Fibroblast of mammary gland (primary cell): ENCODE results near the gene FNBP1.
"Not testable (repeated sequence)": the region's sequence is repeated elsewhere in the genome, so short reads cannot be mapped to it uniquely, and the experiment has no call there.

ENCODE experiments used
- DNase-seq: peaks from one replicate; pipeline ENCODE4 v3.0.0-alpha.2; 2010; ENCODE audit warnings: low read depth
- H3K4me3 ChIP-seq: 2 replicates; pipeline ENCODE4 v1.5.1; 2011; ENCODE audit warnings: low read depth, mild to moderate bottlenecking, low read length, moderate library complexity; ENCODE audit not compliant: control insufficient read depth
- TF ChIP-seq, protein P1 (sequence below): conservative IDR thresholded peaks from 2 replicates; pipeline ENCODE4 v1.5.1; 2011; ENCODE audit warnings: low read depth, low read length, inconsistent platforms; ENCODE audit not compliant: control insufficient read depth, insufficient read depth

The FNBP1 gene

DNA sequence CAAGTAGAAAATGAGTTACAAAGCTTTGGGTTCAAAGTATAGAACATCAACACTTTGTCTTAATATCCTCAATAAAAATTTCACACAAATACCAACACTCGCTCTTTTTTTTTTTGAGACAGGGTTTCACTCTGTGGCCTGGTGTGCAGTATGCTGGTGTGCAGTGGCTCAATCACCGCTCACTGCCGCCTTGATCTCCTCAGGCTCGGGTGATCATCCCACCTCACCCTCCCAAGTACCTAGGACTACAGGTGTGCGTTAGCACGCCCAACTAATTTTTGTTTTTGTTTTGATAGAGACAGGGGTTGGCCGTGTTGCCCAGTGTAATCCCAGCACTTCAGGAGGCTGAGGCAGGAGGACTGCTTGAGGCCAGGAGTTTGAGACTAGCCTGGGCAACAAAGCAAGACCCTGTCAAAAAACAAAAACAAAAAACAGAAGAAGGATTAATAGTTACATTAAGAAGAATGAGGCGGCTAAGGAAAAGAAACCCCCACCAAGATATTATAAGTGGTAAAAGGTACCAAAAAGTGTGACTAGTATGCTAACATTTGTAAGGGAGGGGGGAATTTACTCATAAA is 20.3 kb downstream of the FNBP1 start:
- DNase-seq = no peak
- TF ChIP-seq, protein P1, sequence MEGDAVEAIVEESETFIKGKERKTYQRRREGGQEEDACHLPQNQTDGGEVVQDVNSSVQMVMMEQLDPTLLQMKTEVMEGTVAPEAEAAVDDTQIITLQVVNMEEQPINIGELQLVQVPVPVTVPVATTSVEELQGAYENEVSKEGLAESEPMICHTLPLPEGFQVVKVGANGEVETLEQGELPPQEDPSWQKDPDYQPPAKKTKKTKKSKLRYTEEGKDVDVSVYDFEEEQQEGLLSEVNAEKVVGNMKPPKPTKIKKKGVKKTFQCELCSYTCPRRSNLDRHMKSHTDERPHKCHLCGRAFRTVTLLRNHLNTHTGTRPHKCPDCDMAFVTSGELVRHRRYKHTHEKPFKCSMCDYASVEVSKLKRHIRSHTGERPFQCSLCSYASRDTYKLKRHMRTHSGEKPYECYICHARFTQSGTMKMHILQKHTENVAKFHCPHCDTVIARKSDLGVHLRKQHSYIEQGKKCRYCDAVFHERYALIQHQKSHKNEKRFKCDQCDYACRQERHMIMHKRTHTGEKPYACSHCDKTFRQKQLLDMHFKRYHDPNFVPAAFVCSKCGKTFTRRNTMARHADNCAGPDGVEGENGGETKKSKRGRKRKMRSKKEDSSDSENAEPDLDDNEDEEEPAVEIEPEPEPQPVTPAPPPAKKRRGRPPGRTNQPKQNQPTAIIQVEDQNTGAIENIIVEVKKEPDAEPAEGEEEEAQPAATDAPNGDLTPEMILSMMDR = no peak
- H3K4me3 ChIP-seq = no peak overlapping the region

DNA sequence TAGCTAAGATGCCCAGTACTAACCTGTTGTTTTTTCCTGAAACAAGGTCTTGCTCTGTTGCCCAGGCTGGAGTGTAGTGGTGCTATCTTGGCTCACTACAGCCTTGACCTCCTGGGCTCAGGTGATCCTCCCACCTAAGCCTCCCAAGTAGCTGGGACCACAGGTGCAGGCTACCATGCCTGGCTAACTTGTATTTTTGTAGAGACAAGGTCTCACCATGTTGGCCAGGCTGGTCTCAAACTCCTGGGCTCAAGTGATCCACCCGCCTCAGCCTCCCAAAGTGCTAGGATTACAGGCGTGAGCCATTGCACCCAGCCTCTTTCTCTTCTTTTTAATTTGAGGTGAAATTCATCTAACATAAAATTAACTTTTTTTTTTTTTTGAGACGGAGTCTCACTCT is 21.1 kb downstream of the FNBP1 start:
- DNase-seq, H3K4me3 ChIP-seq: not testable (repeated sequence)

DNA sequence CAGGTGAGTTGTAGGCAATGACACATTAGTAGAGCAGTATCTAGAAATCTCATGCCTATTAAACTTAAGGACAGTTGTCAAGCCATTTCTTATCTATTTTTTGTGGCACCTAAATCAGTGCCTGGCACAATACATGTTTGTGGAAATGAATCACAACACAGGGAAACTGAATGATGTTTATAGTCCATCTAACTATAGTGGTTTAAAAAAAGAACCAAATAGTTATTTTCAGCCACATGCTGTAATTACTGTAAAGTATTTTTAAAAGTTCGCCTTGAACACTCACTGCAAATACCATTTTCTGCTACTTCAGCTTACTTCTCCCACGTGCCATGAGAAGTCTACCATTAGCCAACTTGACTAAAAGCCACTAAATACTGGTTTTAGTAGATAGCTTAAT is 21.9 kb downstream of the FNBP1 start:
- DNase-seq = no peak
- TF ChIP-seq, protein P1 = no peak
- H3K4me3 ChIP-seq = no peak overlapping the region

DNA sequence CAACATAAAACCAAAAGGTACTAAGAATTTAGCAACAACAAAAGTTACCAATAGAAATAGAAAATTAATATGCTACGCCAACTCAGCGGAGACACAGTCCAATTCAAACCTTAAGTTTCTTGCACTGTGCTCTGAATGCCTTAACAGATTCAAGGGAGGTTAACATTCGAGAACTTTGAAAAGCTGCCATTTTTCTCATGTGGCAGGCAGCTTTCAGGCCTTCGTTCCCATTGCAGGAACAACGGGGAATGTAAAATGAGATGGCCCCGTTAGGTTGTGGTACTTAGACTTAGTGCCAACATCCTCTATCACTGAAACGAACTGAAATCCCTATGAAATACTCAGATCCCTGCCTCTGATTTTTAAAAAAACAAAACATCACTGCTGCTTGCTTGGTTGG is 22.4 kb downstream of the FNBP1 start:
- no peak for DNase-seq
- TF ChIP-seq, protein P1 = no peak
- no peak overlapping the region for H3K4me3 ChIP-seq

DNA sequence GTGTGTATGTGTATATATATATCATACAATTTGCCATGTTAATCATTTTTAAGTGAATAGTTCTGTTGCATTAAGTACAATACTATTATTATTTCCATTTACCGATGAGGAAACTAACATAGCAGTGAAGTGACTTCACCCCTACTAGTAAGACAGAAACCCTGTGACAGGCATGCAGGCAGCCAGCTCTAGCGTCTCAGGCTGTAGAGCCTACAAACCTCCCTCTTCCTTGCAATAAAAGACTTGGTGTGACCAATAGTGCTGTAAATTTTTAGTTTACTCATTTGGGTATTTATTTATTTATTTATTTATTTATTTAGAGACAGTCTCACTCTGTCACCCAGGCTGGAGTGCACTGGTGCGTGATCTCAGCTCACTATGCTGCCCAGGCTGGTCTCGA is 24.7 kb downstream of the FNBP1 start:
- H3K4me3 ChIP-seq = no peak overlapping the region
- no peak for DNase-seq
- TF ChIP-seq, protein P1 = no peak

DNA sequence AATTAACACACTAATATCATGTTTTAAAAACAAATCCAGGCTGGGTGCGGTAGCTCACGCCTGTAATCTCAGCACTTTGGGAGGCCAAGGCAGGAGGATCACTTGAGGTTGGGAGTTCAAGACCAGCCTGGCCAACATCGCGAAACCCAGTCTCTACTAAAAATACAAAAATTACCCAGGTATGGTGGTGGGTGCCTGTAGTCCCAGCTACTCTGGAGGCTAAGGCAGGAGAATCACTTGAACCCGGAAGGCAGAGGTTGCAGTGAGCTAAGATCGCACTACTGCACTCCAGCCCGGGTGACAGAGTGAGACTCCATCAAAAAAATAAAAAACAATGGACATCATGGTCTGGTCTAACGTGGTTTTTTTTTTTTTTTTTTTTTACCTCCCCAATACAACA is 25.5 kb downstream of the FNBP1 start:
- not testable (repeated sequence) for DNase-seq, H3K4me3 ChIP-seq

DNA sequence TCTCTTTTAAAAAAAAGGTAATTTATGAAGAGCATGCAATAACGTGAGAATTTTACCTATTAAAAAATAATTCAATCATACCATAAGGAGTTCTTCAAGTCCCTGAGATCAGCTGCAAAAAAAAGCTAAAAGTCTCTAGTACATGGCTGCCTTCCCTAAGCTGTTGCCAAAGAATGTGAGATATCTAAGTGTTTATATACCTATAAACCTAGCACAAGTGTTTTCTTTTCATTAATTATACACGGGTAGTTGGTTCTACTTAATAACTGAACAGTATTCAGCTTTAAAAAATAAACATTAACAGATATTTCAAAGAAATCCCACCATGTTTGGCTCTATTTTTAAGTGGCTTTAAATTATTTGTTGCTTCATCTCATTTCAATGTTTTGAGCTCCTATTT is 25.9 kb downstream of the FNBP1 start:
- no peak for DNase-seq
- no peak overlapping the region for H3K4me3 ChIP-seq
- TF ChIP-seq, protein P1 = no peak

DNA sequence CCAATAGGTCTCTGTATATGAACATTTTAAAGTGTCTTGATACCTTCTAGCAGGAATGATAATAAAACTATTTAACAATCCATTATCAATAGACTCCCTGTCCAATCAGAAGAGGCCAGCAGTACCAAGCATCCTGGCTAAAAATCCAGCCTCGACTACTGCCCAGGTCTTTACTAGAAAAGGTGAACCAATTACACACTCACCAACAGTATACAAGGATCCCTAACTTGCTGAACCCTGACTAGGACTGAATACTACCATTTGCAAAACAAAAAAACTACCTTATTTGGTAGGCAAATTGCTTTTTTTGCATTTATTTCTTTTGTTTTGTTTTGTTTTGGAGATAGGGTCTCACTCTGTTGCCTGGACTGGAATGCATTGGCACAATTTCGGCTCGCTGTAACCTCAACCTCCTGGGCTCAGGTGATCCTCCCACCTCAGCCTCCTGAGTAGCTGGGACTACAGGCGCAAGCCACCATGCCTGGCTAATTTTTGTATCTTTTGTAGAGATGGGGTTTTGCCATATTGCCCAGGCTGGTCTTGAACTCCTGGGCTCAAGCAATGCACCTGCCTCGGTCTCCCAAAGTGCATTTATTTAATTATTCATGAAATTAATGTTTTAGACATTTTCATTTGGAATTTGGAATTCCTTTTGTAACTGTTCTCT is 27.5 kb downstream of the FNBP1 start:
- TF ChIP-seq, protein P1 = no peak
- H3K4me3 ChIP-seq = no peak overlapping the region
- no peak for DNase-seq
